ENCODE measurements around the gene NDFIP1.
A peak's percentile ranks its signal among the peaks of the same experiment; 100 is the strongest.
"Not testable (repeated sequence)": the region's sequence is repeated elsewhere in the genome, so short reads cannot be mapped to it uniquely, and the experiment has no call there.

NDFIP1 gene

GRCh38 chr5:142120247-142120935 lies 11.8 kb downstream of the NDFIP1 start:
- DNase-seq = no peak

- DNase-seq = no peak
Observed at GRCh38 chr5:142122121-142122520, 13.5 kb downstream of the NDFIP1 start.

GRCh38 chr5:142125378-142125777 lies 16.8 kb downstream of the NDFIP1 start:
- DNase-seq = no peak

GRCh38 chr5:142125963-142126362 lies 17.4 kb downstream of the NDFIP1 start:
- DNase-seq = no peak

DNA sequence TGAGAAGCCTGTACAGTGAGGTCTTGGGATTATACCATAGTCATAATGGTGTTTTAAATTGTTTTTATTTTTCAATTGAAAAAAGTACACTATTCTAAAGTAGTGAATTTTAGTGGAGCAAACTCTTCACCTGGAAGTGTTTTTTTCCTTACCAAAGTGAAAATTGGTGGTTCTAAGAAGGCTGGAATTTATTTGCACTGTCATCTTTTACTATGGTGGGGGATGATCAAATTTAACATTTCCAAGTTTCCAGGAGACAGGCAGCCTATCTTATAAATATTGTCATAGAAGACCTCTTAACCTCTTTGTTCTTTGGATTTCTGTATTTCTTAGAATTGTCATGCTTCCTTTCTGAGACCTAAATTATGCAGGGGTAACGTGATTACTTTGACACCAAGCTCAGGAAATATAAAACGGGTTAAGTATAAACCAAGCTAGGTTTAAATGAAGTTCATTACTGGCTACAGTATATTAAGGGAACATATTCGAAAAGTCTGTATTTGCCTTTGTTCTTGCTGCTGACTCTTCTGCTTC lies 20.2 kb downstream of the NDFIP1 start:
- DNase-seq = no peak

DNA sequence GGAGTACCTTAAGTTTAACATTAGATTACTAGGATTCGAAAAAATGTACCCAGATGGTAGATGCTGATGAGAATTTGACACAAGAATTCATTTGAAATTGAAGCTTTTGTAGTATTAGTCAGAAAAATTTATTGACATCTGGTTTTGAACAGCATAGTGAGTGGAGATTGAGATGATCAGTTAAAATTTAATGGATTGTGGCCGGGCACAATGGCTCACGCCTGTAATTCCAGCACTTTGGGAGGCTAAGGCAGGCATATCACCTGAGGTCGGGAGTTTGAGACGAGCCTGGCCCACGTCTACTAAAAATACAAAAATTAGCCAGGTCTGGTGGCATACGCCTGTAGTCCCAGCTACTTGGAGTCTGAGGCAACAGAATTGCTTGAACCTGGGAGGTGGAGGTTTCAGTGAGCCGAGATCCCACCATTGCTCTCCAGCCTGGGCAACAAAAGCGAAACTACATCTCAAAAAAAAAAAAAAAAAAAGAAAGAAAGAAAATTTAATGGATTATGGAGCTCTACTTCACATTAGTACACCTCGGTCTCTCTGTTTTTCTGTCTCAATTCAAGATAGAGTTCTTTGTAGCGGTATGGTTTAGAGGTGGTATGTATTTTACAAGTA lies 21.0 kb downstream of the NDFIP1 start:
- no peak for DNase-seq

- no peak for DNase-seq
Observed at GRCh38 chr5:142131394-142131793, 22.8 kb downstream of the NDFIP1 start.

DNA sequence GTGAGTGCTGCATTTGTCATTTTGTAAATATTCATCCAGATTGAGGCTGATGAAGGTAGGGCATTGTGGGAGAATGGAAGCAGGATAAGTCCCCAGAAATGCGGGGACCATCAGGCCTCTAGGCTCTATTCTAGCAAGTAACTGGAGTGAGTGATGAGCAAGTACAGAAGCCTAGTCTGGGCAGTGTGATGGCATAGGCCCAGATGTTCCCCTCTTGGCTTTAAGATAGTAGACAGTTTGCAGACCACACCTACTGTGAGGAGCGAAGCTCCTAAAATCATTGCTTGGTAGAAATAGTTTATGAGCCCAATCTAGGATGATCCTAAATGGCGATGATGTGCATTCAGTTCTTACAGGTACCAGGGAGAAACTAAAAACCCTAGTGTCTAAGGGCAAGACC lies 24.3 kb downstream of the NDFIP1 start:
- no peak for DNase-seq

GRCh38 chr5:142133330-142134206 lies 25.0 kb downstream of the NDFIP1 start:
- DNase-seq = no peak

- no peak for DNase-seq
Observed at GRCh38 chr5:142134331-142135010, 25.9 kb downstream of the NDFIP1 start.

DNA sequence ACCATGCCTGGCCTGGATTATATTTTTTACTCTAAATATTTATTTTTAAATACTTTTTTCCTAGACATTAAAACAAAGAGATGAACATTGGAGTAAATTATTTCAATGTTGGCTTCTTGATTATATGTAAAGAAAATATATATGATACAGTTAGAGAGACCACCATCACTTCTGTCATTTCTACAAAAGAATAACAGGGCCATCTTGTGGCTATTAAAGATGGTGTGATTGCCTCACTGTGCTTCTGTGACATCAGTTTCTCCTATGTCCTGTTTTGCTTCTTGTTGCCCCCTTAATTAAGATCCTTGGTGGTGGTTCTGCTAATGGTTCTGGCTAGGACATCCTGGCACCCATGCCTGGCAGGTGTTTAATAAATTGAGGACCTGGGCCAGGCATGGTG lies 32.9 kb downstream of the NDFIP1 start:
- no peak for DNase-seq

DNA sequence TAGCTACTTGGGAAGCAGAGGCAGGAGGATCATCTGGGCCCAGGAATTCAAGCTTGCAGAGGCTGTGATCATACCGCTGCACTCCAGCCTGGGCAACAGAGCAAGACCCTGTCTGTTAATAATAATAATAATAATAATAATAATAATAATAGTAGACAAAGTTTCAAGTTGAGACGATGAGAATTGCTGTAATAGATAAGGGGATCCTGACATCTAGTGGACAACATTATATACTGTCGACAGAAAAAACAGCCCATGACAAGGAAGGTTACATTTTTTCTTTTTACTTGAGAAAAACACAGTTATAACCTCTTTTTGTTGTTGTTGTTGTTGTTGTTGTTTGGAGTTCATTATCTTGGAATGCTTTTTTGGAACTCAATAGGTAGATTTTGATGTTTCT lies 35.3 kb downstream of the NDFIP1 start:
- DNase-seq = peak; percentile 34

DNA sequence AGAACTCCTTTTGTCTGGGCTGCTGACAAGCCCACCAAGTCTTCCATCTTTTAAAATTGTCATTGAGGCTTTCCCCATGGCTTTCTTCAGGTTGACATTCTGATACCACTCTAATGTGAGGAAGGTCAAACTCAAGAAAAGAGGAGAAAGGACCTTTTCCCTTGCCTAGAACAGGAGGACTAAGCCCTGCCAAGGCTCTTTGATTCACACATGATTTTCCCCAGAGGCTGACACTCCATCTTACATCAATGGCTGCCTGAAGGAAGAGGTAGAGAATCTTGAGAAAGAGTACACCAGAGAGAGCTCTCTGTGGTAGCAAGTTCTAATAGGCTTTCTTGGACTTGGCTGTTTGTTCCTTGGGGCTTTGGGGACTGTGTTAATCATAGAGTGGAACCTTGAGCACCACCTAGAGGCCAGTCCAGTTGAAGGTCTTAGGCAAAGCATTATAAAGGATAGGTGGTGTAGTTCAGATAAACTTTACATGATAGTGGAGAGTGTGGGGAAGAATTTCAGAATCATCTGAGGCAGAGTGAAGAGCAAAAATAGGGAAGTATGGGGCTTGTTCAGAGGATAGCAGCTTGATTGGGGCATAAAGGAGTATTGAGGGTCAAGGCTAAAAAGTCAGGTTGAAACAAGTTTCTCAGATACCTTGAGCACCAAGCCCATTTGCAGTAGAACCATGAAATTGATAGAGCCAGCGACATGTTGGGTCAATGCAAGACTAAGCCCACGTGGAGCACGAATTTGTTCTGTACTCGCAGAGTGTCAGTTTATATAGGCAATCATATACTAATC lies 36.7 kb downstream of the NDFIP1 start:
- peak; percentile 73 for DNase-seq

DNA sequence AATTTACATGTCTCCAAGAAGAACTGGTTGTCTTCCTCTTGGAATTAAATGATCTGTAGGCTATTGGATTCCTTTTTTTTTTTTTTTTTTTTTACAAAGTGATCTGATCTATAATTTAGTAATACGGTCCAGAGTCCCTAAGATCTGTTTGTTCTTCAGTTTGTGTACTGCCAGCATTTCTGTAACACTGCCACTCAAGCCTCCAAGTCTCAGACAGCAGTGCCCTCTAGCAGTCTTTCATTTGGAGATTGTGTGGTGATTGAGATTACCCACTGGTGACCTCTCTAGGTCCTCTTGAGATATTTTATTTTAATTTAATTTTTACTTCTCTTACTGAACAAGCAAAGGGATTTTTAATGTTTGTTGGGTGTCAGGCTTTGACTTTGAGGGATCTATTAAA lies 40.8 kb downstream of the NDFIP1 start:
- DNase-seq = no peak

GRCh38 chr5:142150431-142150830 lies 41.9 kb downstream of the NDFIP1 start:
- DNase-seq = no peak

GRCh38 chr5:142151436-142152383 lies 43.1 kb downstream of the NDFIP1 start:
- peak; percentile 72 for DNase-seq

DNA sequence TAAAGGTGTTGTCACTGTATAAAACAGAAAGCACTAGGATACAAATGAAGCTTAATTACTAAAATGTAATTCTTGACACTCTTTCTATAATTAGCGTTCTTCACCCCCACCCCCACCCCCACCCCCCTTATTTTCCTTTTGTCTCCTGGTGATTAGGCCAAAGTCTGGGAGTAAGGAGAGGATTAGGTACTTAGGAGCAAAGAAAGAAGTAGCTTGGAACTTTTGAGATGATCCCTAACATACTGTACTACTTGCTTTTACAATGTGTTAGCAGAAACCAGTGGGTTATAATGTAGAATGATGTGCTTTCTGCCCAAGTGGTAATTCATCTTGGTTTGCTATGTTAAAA lies 43.8 kb downstream of the NDFIP1 start:
- no peak for DNase-seq

DNA sequence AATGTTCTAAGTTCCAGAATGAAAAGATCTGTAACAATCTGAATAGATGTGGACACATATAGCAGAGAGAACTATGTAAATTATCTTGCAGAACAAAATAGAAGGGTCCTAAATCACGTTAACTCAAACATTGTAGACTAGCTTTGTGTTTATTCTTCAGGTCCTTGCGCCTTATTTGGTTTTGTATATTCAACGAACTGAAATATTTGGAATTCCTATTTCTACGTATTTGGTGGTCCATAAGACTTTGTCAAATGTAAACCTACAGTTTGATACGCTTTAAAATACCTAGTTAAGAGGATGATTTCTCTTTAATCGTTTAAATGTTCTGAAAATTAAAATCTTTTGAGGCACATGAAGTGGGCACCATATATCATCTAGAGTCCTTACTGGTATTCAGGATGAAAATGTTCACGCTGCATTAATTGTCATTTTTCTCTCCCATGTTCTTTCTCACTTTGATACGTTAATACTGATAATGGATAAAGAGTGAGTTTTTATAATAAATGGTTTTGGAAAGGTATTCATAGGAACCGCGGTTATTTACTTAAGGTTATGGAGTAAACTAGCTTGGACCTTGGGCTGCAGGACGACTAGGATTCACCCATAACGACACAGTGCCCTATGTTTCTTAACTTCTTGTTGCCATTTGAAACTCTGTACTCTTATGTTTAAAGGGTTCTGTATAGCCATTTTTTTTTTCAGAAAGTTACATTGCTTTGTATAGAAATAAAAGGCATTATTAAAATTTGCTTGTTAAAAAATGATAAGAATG lies 45.3 kb downstream of the NDFIP1 start:
- DNase-seq = no peak

DNA sequence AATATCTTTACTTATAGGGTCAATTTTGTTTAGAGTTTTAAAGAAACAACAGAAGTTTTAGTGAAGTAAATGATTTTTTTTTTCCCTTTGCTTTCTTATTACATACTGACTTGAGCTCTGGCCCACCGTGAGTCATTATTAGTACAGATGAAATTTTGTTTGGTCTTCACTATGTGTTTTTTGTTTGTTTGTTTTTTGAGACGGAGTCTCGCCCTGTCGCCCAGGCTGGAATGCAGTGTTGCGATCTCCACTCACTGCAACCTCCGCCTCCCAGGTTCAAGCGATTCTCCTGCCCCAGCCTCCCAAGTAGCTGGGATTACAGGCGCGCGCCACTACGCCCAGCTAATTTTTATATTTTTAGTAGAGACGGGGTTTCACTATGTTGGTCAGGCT lies 45.9 kb downstream of the NDFIP1 start:
- not testable (repeated sequence) for DNase-seq
